Stimulated activated CD4-positive, alpha-beta T cell treated with anti-CD3 and anti-CD28 coated beads, Interleukin-2, amount 100 ng/mL, for 4 hours (primary cell): Measurements from ENCODE around the gene RAB14.

Experiments
- DNase-seq: peaks from one replicate; pipeline ENCODE4 v3.0.0-alpha.2; 2020; ENCODE audit warnings: low read depth

The RAB14 gene

GRCh38 chr9:121219530-121219929 lies 17.9 kb upstream of the RAB14 start:
- no peak for DNase-seq

DNA sequence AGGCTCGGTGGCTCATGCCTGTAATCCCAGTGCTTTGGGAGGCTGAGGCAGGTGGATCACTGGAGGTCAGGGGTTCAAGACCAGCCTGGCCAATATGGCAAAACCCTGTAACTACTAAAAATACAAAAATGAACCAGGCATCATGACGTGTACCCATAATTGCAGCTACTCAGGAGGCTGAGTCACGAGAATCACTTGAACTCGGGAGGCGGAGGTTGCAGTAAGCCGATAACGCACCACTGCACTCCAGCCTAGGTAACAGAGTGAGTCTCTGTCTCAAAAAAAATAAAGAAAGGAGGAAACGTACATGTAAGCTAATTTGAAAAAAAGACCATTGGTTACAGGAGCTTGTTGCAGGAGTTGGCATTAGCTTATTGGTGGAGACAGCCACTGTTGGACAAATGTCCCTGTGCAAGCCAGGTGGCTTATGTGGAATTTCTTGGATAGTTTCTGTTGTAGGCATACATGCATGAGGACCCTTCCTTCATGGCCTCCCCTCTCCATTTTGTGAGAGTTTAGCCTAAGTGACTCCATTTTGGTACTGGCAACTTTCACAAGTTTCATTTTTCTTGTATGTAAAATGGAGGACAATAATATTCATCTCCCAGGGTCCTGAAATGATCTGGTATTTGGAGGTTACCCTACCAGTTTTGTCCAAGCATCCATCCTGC lies 16.8 kb upstream of the RAB14 start:
- no peak for DNase-seq

GRCh38 chr9:121217609-121218292 lies 16.1 kb upstream of the RAB14 start:
- no peak for DNase-seq

- no peak for DNase-seq
Observed at GRCh38 chr9:121216271-121216805, 14.7 kb upstream of the RAB14 start.

- no peak for DNase-seq
Observed at GRCh38 chr9:121214005-121214404, 12.3 kb upstream of the RAB14 start.

- DNase-seq: peak; percentile 38
Observed at GRCh38 chr9:121213136-121213806, 11.6 kb upstream of the RAB14 start.

DNA sequence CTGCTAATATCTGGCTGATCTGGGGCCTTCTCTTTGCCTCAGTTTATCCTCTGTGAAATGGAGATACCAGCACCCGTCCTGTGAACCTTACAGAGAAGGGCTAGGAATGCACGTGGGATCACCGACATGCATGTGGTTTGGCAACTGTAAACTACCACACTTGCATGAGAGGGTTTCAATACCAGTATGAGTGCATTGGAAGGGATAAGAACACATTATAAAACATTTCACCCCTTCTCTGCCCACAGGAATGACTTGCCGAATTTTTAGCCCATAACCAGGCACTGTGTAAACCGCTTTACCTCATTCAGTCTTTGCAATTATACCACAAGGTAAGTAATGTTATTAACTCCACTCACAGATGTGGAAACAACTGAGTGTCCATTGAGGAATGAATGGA lies 8.9 kb upstream of the RAB14 start:
- DNase-seq: no peak

DNA sequence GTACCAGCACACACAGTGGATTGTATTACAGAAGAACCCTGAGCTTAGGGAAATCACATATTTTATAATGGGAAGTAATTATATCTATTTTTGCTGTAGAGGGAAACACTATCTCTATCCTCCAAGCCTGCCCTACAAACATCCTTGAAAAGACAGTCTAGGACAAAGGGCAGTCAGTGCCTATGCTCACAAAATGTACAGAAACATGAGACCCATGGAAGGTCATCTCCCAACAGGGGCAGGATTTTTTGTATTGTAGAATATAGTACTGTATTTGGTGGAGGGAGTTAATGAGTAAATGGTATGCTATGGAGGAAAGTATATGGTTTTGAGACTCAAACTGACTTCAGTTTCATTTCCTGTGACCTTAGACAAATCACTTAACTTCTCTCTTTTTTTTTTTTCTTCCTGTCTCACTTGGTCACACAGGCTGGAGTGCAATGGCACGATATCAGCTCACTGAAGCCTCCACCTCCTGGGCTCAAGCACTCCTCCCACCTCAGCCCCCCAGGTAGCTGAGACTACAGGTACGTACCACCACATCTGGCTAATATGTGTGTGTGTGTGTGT lies 5.8 kb upstream of the RAB14 start:
- DNase-seq: no peak

DNA sequence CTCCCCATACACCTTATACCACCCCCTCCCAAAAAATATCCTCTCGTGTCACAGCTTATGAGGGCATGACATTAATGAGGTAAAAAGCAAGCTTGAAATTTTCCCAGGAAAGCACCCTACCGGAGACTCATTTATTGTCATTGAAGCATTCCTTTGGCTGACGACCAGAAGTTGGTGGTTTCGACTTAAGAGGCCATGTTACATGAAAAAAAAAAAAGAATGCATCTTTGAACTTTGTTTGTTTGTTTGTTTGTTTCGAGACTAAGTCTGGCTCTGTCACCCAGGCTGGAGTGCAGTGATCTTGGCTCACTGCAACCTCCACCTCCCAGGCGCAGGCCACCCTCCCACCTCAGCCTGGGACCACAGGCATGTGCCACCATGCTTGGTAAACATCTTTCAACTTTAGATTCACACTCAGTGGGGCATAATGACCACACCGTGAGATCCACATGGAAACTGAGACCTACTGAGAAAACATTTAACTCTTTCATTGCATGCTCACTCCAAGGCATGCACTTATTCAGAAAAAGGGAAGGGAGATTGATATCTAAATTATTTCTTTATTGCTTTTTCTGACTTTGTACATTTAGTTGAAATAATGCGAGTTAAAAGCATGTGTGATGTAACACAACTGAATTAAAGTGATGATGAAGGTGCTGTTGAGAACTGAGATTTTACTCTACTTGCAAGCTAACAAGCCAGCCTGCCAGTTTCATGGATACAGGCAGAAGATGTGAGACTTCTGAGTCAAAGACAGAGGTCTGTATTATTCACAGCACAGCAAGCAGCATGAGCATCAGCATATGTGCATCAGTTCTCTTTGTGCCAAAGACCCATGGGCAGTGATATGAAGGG lies 5.1 kb upstream of the RAB14 start:
- DNase-seq: no peak

GRCh38 chr9:121204611-121205010 lies 2.9 kb upstream of the RAB14 start:
- DNase-seq: no peak

DNA sequence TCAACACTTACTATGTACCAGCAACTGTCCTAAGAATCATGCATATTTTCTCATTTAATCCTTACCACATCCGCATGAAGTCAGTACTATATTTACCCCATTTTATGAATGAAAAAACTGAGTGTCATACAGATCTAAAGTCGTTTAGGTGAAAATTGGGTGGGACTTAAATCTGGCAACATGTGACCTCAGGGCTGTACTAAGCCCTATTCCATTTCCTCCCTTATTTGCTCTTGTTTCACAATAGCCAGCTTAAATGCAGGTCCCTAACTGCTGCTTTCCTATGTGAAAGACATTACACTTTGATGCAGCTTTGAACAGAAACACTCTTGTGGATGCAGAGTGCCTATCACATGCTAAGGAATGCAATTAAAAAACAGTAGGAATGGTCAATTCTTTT lies 2.5 kb upstream of the RAB14 start:
- no peak for DNase-seq

DNA sequence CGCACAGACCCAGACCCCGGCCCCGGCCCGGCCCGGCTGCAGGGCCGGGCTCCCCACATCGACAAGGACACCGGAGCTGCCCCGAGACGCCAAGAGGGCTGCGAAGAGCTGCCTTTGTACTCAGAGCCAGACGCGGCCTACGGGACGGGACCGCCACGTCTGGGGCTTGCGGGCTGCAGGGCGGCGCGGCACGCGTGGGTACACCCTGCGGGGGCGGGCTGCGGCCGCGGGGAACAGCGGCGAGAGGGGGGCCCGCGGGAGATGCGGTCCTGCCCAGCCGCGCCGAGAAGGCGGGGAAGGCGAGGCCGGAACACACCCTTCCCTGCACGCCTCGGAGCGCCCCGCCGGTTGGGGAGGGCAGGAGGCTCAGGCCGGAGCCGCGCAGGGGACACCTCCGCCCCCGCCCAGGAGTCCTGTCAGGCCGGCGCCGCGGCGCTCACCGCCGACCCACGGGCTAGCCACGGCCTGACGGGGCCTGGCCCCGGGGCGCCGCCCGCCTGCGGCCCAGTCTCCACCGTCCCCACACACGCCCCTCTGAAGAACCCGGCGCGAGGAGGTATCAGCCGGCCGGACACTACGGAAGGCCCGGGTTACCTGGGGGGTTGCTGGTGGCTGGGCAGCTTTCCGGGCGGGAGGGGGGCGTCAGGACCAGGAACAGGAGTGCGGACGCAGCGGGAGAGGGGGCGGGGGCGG lies 478 bp downstream of the RAB14 start:
- peak; percentile 47 for DNase-seq

GRCh38 chr9:121200356-121200755 lies 1.3 kb downstream of the RAB14 start:
- DNase-seq: no peak

DNA sequence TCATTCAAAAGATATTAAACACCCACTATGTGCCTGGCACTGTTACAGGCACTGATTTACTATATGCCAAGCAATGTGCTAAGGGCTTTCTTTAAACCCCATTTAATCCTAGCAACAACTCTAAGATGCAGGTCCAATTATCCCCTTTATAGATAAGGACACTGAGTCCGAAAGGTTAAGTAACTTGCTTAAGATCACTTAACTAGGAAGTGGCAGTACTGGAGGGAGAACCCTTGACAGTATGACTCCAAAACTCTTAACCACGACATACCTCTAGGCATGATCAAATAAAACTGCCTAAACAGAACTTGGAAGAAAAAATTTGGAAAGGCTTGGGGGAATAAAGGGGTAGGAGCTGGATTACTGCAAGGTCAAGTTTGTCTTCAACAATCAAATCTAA lies 1.7 kb downstream of the RAB14 start:
- DNase-seq: no peak

- DNase-seq: no peak
Observed at GRCh38 chr9:121198512-121199042, 3.1 kb downstream of the RAB14 start.

DNA sequence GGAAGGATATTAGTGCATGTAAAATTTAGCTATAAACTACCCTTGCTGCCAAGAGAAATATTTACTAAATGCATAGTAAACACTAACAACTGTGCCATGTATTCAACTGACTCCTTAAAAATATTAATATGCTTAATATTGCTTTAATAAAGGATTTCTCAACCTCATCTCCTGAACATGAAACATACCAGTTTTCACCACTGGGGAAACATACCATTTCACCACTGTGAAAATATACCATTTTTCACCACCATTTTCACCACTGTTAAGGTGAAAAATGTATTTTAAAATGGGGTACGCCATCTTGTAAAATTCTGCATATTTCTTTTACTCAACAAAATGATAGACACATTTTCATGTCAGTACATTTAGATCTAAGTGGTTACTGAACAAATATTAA lies 4.5 kb downstream of the RAB14 start:
- no peak for DNase-seq

- DNase-seq: no peak
Observed at GRCh38 chr9:121196389-121196788, 5.3 kb downstream of the RAB14 start.

GRCh38 chr9:121194730-121195129 lies 6.9 kb downstream of the RAB14 start:
- no peak for DNase-seq

DNA sequence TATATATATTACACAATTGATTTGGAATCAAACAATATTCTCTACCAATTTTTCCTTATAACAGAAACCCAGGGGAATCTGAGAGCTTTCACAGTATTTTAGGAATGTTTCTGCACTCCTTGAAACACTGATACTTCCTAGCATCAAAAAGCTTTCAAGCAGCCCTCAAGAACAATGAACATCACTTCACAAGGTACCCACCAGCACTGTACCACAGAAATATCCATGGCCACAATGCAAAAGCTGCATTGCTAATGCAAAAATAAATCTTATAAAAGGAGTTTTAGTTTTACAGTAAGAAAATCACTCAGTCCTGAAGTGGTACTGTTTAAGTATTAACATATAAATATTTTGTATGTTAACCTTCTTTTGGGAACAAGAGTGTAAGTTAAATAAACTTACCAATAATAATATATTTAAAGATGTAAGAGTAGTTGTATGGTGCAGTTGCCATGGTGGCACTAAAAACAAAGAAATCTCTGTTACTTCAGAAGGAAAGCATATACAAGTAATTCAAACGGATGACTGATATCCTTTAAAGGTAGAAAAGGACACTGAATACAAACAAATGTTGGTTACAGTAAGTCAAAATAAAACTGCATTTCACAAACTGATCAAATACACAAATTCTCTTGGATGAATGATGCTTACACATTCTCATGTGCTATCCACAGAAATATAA lies 8.6 kb downstream of the RAB14 start:
- DNase-seq: no peak

DNA sequence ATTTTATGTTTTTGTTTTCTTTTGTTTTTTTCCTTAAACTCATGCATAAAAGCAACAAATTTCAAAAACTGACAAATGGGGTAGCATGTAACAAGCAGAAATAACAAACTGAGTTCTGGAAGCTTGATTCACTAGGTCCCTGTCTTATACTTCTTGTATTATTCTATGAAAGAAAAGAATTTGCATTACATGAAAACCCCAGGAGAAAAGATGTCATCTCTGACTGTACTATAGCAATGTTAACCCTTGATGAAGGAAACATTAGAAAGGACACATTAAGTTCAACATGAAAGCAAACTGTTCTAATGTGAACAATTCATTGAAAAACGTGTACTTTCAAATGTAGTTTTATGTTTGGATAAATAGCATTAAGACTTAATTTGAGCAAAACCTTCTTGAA lies 9.2 kb downstream of the RAB14 start:
- no peak for DNase-seq
